Activated CD8-positive, alpha-beta memory T cell treated with anti-CD3 and anti-CD28 coated beads, Interleukin-2, amount 10 ng/mL, durations not matched to agents 7 days and 5 days (primary cell): ENCODE data around the gene TARS1. TPM values are rescaled to one million over a fixed set of nuclear protein-coding genes. Genes with fewer than 3 reads are reported as not detected.
A peak's percentile ranks its signal among the peaks of the same experiment; 100 is the strongest.

Experiments used
- ATAC-seq: fragments of 150-1000 bp; cut with Tn5 transposase; one replicate; pipeline ENCODE4 v1.10.0; 2021; ENCODE audit warnings: moderate library complexity
- CTCF ChIA-PET: fragments of 350-600 bp; sonication (Branson Sonifier 250); formaldehyde crosslinking; loops from one replicate; lab custom pipeline; 2021; ENCODE audit warnings: antibody characterized with exemption; lab: Charles Lee
- DNase-seq: peaks from one replicate; pipeline ENCODE4 v3.0.0-alpha.2; 2020
- H3K27ac Mint-ChIP-seq: one replicate; pipeline ENCODE4 v1.8.0; 2021; ENCODE audit warnings: mild to moderate bottlenecking, mixed read lengths
- H3K27me3 Mint-ChIP-seq: one replicate; pipeline ENCODE4 v1.8.0; 2021; ENCODE audit warnings: mixed read lengths
- H3K36me3 Mint-ChIP-seq: one replicate; pipeline ENCODE4 v1.8.0; 2021; ENCODE audit warnings: mild to moderate bottlenecking, mixed read lengths
- H3K4me1 Mint-ChIP-seq: one replicate; pipeline ENCODE4 v1.8.0; 2021; ENCODE audit warnings: mixed read lengths
- H3K4me3 Mint-ChIP-seq: one replicate; pipeline ENCODE4 v1.8.0; 2021; ENCODE audit warnings: mild to moderate bottlenecking, moderate library complexity, mixed read lengths
- H3K9me3 Mint-ChIP-seq: one replicate; pipeline ENCODE4 v1.8.0; 2022; ENCODE audit warnings: low read depth, mixed read lengths
- total RNA-seq, 2 experiments: library from RNA; stranded (reverse); gene quantifications; one replicate each; pipeline ENCODE4 v1.2.3, GENCODE V29; 2021

TARS1 gene
- 100 to 1,000 TPM; 157 to 240 TPM for total RNA-seq

GRCh38 chr5:33440482-33441240 is at the start of gene TARS1:
TARS1 (plus strand) TSS chr5:33440965; CDS start chr5:33441087, 122 bp downstream.
- DNase-seq (peak; percentile 97), ATAC-seq (peak; percentile 97)
- Mint-ChIP-seq H3K9me3 (no peaks in the 10 kb centered on the region), H3K36me3 (peaks cover 18% of the 10 kb centered on the region), H3K4me1 (peaks cover 38% of the 10 kb centered on the region), H3K27me3 (no peaks in the 10 kb centered on the region), H3K4me3 (no peak within 1 kb of the TSS), H3K27ac (no peak within 1 kb of the TSS)
- CTCF ChIA-PET: interaction anchor here (0.8 to 4.4 kb wide), 5 partner anchors 10 to 530 kb away, joined by 3 to 14 read pairs (median 4); no protein-coding TSS in a partner anchor

- H3K27me3 Mint-ChIP-seq: no peaks in the 10 kb centered on the region
- ATAC-seq (no peak), DNase-seq (no peak)
- CTCF ChIA-PET: no interaction called here
- H3K4me3 Mint-ChIP-seq: no peak overlapping the region
- no peak overlapping the region for H3K27ac Mint-ChIP-seq
- H3K4me1 Mint-ChIP-seq: no peaks in the 10 kb centered on the region
- no peaks in the 10 kb centered on the region for H3K36me3 Mint-ChIP-seq
- no peaks in the 10 kb centered on the region for H3K9me3 Mint-ChIP-seq
Observed at GRCh38 chr5:33398501-33398900, 42.3 kb upstream of the TARS1 start.

- CTCF ChIA-PET: no interaction called here
- DNase-seq (no peak), ATAC-seq (no peak)
- Mint-ChIP-seq H3K27me3 (no peaks in the 10 kb centered on the region), H3K4me1 (no peaks in the 10 kb centered on the region), H3K4me3 (no peak overlapping the region), H3K36me3 (no peaks in the 10 kb centered on the region), H3K9me3 (no peaks in the 10 kb centered on the region), H3K27ac (no peak overlapping the region)
Observed at GRCh38 chr5:33400675-33401074, 40.1 kb upstream of the TARS1 start.

- CTCF ChIA-PET: no interaction called here
- Mint-ChIP-seq H3K4me1 (no peaks in the 10 kb centered on the region), H3K27me3 (no peaks in the 10 kb centered on the region), H3K36me3 (no peaks in the 10 kb centered on the region), H3K4me3 (no peak overlapping the region), H3K9me3 (no peaks in the 10 kb centered on the region), H3K27ac (no peak overlapping the region)
- ATAC-seq: no peak
- no peak for DNase-seq
Observed at GRCh38 chr5:33401482-33402390, 39.0 kb upstream of the TARS1 start.

- no peak overlapping the region for H3K4me3 Mint-ChIP-seq
- ATAC-seq: no peak
Observed at GRCh38 chr5:33403187-33403586, 37.6 kb upstream of the TARS1 start.

GRCh38 chr5:33408816-33409215 is 31.9 kb upstream of the TARS1 start:
- Mint-ChIP-seq H3K4me3 (no peak overlapping the region), H3K27me3 (peaks cover 2% of the 10 kb centered on the region), H3K9me3 (no peaks in the 10 kb centered on the region), H3K27ac (no peak overlapping the region), H3K4me1 (no peaks in the 10 kb centered on the region), H3K36me3 (no peaks in the 10 kb centered on the region)
- no peak for ATAC-seq
- DNase-seq: no peak
- CTCF ChIA-PET: interaction anchor here (1.3 kb wide), 1 partner anchor 27 kb away, joined by 4 read pairs; no protein-coding TSS in a partner anchor

More at GRCh38 chr5:33403187-33403586, 37.6 kb upstream of the TARS1 start:
- Mint-ChIP-seq H3K4me1 (no peaks in the 10 kb centered on the region), H3K9me3 (no peaks in the 10 kb centered on the region), H3K27me3 (no peaks in the 10 kb centered on the region), H3K36me3 (no peaks in the 10 kb centered on the region), H3K27ac (no peak overlapping the region)
- CTCF ChIA-PET: no interaction called here
- DNase-seq: no peak

GRCh38 chr5:33409435-33410170 is 31.2 kb upstream of the TARS1 start:
- H3K36me3 Mint-ChIP-seq: no peaks in the 10 kb centered on the region
- CTCF ChIA-PET: interaction anchor here (1.3 kb wide), 1 partner anchor 26 kb away, joined by 4 read pairs; no protein-coding TSS in a partner anchor
- no peak overlapping the region for H3K4me3 Mint-ChIP-seq
- ATAC-seq (no peak), DNase-seq (no peak)
- no peak overlapping the region for H3K27ac Mint-ChIP-seq
- H3K9me3 Mint-ChIP-seq: no peaks in the 10 kb centered on the region
- H3K27me3 Mint-ChIP-seq: peaks cover 2% of the 10 kb centered on the region
- H3K4me1 Mint-ChIP-seq: no peaks in the 10 kb centered on the region

GRCh38 chr5:33410221-33410620 is 30.5 kb upstream of the TARS1 start:
- H3K36me3 Mint-ChIP-seq: no peaks in the 10 kb centered on the region
- no peak for DNase-seq
- H3K9me3 Mint-ChIP-seq: no peaks in the 10 kb centered on the region
- peaks cover 2% of the 10 kb centered on the region for H3K27me3 Mint-ChIP-seq
- H3K27ac Mint-ChIP-seq: no peak overlapping the region
- CTCF ChIA-PET: interaction anchor here (1.3 kb wide), 1 partner anchor 26 kb away, joined by 4 read pairs; no protein-coding TSS in a partner anchor
- no peak for ATAC-seq
- H3K4me1 Mint-ChIP-seq: no peaks in the 10 kb centered on the region
- H3K4me3 Mint-ChIP-seq: no peak overlapping the region

GRCh38 chr5:33411498-33411897 is 29.3 kb upstream of the TARS1 start:
- Mint-ChIP-seq H3K27ac (no peak overlapping the region), H3K4me3 (no peak overlapping the region), H3K36me3 (no peaks in the 10 kb centered on the region), H3K4me1 (no peaks in the 10 kb centered on the region), H3K9me3 (no peaks in the 10 kb centered on the region), H3K27me3 (peaks cover 2% of the 10 kb centered on the region)
- CTCF ChIA-PET: interaction anchor here (1.1 kb wide), 1 partner anchor 11 kb away, joined by 3 read pairs; no protein-coding TSS in a partner anchor
- DNase-seq (no peak), ATAC-seq (no peak)

- DNase-seq: no peak
- H3K27ac Mint-ChIP-seq: no peak overlapping the region
- peaks cover 6% of the 10 kb centered on the region for H3K27me3 Mint-ChIP-seq
- no peak overlapping the region for H3K4me3 Mint-ChIP-seq
- H3K9me3 Mint-ChIP-seq: no peaks in the 10 kb centered on the region
- ATAC-seq: no peak
- no peaks in the 10 kb centered on the region for H3K36me3 Mint-ChIP-seq
- CTCF ChIA-PET: no interaction called here
- no peaks in the 10 kb centered on the region for H3K4me1 Mint-ChIP-seq
Observed at GRCh38 chr5:33415811-33416354, 24.9 kb upstream of the TARS1 start.

- H3K36me3 Mint-ChIP-seq: no peaks in the 10 kb centered on the region
- ATAC-seq: no peak
- no peaks in the 10 kb centered on the region for H3K4me1 Mint-ChIP-seq
- CTCF ChIA-PET: no interaction called here
- DNase-seq: no peak
- H3K4me3 Mint-ChIP-seq: no peak overlapping the region
- no peak overlapping the region for H3K27ac Mint-ChIP-seq
- H3K27me3 Mint-ChIP-seq: peaks cover 14% of the 10 kb centered on the region
- no peaks in the 10 kb centered on the region for H3K9me3 Mint-ChIP-seq
Observed at GRCh38 chr5:33417632-33418031, 23.1 kb upstream of the TARS1 start.

- H3K4me1 Mint-ChIP-seq: no peaks in the 10 kb centered on the region
- no peak for DNase-seq
- CTCF ChIA-PET: interaction anchor here (0.9 to 1.2 kb wide), 2 partner anchors 15 to 514 kb away, joined by 4 to 5 read pairs; no protein-coding TSS in a partner anchor
- no peaks in the 10 kb centered on the region for H3K9me3 Mint-ChIP-seq
- no peak overlapping the region for H3K4me3 Mint-ChIP-seq
- ATAC-seq: no peak
- H3K27me3 Mint-ChIP-seq: peaks cover 14% of the 10 kb centered on the region
- H3K27ac Mint-ChIP-seq: no peak overlapping the region
- no peaks in the 10 kb centered on the region for H3K36me3 Mint-ChIP-seq
Observed at GRCh38 chr5:33420946-33421345, 19.8 kb upstream of the TARS1 start.
